GM12875 (cell line): ENCODE results near the gene EXT2.

Source experiments
- H3K4me3 ChIP-seq: one replicate; pipeline ENCODE4 v1.5.1; 2011; ENCODE audit warnings: low read depth, low read length, control low read depth
- TF ChIP-seq, protein P1 (sequence below): IDR thresholded peaks from 2 replicates; pipeline ENCODE4 v1.5.1; 2011; ENCODE audit warnings: low read depth, mild to moderate bottlenecking, control low read depth, inconsistent platforms, low read length, moderate library complexity, borderline replicate concordance; ENCODE audit not compliant: insufficient read depth

EXT2 gene

GRCh38 chr11:44256673-44257291 is 161.3 kb downstream of the EXT2 start:
- H3K4me3 ChIP-seq: no peak overlapping the region
- TF ChIP-seq, protein P1, sequence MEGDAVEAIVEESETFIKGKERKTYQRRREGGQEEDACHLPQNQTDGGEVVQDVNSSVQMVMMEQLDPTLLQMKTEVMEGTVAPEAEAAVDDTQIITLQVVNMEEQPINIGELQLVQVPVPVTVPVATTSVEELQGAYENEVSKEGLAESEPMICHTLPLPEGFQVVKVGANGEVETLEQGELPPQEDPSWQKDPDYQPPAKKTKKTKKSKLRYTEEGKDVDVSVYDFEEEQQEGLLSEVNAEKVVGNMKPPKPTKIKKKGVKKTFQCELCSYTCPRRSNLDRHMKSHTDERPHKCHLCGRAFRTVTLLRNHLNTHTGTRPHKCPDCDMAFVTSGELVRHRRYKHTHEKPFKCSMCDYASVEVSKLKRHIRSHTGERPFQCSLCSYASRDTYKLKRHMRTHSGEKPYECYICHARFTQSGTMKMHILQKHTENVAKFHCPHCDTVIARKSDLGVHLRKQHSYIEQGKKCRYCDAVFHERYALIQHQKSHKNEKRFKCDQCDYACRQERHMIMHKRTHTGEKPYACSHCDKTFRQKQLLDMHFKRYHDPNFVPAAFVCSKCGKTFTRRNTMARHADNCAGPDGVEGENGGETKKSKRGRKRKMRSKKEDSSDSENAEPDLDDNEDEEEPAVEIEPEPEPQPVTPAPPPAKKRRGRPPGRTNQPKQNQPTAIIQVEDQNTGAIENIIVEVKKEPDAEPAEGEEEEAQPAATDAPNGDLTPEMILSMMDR: no peak

- TF ChIP-seq, protein P1: no peak
- no peak overlapping the region for H3K4me3 ChIP-seq
Observed at GRCh38 chr11:44257338-44258189, 162.1 kb downstream of the EXT2 start.

- TF ChIP-seq, protein P1: no peak
Observed at GRCh38 chr11:44258190-44258489, 162.7 kb downstream of the EXT2 start.

GRCh38 chr11:44258839-44259420 is 163.5 kb downstream of the EXT2 start:
- TF ChIP-seq, protein P1: no peak
- H3K4me3 ChIP-seq: no peak overlapping the region

More at GRCh38 chr11:44258190-44258489, 162.7 kb downstream of the EXT2 start:
- no peak overlapping the region for H3K4me3 ChIP-seq

- no peak overlapping the region for H3K4me3 ChIP-seq
- TF ChIP-seq, protein P1: no peak
Observed at GRCh38 chr11:44260081-44260480, 164.6 kb downstream of the EXT2 start.

DNA sequence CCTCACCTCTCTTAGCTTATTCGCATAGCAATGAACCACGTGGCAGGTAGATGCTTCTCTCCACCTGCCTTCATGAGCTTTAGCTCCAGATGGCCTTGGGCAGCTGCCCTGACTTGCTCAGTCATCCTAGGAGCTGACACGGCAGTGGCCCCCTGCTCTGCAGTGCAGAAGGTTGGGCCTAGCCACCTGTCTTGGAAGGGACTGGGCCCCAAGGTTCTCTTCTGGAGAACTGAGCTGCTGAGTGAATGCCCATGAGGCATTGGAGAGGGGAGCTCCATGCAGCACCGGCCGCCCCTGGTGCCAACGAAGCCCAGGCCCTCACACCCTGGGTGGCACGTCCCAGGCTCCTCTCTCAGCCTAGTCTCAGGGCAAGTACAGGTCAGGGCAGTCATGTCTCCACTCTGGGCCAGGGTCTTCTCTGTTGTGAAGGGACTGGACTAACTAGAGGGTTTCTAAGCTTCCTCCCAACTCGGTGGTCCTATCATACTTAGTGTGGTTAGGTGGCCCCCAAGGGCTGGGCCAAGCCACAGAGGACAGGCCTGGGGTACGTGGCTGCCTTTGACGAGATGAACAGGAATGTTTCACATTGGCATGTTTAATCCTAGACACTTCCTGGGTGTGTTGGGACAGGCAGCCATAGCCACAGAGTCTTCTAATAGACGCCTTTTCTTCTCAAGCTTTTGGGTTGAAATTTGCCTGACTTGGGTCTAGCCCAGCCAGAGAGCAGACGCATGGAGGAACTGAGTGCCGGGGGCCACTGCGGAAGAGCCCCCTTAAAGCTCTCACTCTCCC is 166.5 kb downstream of the EXT2 start:
- H3K4me3 ChIP-seq: no peak overlapping the region
- TF ChIP-seq, protein P1: no peak
